GM19240 (cell line): ENCODE results near the gene LOXHD1.

ENCODE experiments used
- DNase-seq: peaks from one replicate; pipeline ENCODE4 v3.0.0; 2011; ENCODE audit warnings: low spot score; ENCODE audit not compliant: insufficient read length

LOXHD1 gene, protein sequence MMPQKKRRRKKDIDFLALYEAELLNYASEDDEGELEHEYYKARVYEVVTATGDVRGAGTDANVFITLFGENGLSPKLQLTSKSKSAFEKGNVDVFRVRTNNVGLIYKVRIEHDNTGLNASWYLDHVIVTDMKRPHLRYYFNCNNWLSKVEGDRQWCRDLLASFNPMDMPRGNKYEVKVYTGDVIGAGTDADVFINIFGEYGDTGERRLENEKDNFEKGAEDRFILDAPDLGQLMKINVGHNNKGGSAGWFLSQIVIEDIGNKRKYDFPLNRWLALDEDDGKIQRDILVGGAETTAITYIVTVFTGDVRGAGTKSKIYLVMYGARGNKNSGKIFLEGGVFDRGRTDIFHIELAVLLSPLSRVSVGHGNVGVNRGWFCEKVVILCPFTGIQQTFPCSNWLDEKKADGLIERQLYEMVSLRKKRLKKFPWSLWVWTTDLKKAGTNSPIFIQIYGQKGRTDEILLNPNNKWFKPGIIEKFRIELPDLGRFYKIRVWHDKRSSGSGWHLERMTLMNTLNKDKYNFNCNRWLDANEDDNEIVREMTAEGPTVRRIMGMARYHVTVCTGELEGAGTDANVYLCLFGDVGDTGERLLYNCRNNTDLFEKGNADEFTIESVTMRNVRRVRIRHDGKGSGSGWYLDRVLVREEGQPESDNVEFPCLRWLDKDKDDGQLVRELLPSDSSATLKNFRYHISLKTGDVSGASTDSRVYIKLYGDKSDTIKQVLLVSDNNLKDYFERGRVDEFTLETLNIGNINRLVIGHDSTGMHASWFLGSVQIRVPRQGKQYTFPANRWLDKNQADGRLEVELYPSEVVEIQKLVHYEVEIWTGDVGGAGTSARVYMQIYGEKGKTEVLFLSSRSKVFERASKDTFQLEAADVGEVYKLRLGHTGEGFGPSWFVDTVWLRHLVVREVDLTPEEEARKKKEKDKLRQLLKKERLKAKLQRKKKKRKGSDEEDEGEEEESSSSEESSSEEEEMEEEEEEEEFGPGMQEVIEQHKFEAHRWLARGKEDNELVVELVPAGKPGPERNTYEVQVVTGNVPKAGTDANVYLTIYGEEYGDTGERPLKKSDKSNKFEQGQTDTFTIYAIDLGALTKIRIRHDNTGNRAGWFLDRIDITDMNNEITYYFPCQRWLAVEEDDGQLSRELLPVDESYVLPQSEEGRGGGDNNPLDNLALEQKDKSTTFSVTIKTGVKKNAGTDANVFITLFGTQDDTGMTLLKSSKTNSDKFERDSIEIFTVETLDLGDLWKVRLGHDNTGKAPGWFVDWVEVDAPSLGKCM (N-terminal part only)

DNA sequence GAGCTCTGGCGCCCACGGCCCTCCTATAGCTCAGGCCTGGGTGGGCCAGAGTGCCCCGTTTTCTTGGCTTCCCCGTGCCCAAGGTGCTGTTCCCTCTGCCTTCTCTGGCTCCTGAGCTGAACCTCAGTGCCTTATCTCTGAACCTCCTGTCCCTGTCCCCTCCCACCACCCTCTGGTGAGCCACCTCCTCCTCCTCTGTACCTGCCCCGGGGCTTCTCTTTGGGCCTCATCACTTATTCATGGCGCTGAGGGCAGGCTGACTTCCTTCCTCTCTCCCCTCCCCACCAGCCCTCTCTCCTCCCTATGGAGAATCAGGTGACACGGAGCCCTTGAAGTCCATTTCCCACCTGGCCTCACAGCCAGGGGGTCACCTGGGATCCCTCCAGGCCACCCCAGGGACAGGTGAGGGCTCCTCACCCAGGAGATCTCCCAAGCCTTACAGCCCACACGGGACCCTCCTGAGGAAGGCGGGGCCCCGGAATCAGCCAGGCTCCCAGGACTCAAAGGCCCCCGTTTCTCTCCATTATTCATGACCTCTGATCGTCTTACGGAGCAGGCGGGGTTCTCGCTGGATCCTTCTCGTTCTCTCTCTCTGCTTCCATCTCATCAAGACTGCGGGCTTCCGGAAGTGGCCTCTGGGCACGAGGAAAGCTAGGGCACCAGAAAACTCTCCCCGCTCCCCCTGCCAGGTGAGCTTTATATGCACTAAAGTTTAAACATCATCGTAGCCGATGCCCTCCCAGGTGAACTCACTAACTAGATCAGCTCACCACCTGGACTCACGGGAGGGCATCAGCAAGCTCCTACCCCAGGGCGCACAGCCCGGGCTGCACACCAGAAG is at the start of gene LOXHD1:
Gene LOXHD1 (minus strand): TSS at position 106 of the 841 bp plus-strand sequence. CDS start 187 bp downstream, outside the sequence.
- DNase-seq, result no peak

DNA sequence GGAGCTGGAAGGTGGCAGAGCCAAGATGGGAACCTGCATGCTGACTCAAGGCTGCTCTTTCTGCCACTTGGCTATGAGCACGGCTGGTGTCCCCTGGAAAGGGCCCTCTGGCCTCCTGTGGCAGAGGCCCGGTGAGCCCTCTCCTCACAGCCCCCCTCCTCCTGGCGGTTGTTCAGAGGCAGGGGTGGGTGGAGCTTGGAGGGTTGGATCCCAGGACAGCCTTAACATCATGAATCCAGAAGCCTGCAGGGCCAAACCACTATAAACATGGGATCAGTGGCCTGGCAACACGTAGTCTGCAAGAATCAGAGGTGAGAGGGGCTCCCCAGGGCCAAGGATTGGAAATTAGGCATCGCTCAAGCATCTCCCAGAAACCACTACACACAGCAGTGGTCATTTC is 48.5 kb upstream of the LOXHD1 start:
- no peak for DNase-seq

DNA sequence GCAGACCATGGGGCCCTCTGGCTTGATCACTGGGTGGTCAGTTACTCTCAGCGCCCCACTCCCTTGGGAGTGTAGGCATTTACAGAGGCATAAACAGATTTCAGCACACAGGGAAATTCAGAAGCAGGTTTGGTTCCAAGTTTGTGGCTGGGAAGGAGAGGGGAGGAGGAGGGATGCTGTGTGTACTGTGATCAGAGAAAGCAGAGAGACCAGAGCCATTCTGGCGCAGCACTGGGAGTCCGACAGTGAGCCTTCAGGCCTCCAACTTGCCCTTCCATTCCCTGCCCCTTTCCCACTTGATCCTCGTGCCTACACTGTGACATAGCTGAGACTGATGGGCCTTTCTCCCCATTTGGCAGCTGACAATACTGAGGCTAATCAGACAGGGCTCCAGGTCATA is 47.8 kb upstream of the LOXHD1 start:
- no peak for DNase-seq

DNA sequence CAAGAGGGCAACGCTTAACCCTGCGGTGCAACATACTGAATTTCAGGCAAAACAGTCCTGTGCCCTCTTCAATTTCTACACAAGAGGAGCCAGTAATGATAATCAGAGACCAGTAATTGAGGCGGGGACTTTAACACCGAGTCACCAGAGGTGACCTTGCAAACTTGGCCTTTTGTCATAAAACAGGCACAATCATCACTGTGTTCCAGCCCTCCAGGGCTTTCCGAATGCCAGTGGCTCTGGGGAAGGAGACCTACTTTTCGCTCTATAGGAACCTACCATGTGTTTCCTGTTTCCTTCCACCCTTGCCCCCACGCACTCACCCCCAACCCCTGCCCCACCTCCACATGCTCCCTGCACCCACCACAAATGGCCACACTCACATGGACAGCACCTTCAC is 47.2 kb upstream of the LOXHD1 start:
- DNase-seq, result no peak

DNA sequence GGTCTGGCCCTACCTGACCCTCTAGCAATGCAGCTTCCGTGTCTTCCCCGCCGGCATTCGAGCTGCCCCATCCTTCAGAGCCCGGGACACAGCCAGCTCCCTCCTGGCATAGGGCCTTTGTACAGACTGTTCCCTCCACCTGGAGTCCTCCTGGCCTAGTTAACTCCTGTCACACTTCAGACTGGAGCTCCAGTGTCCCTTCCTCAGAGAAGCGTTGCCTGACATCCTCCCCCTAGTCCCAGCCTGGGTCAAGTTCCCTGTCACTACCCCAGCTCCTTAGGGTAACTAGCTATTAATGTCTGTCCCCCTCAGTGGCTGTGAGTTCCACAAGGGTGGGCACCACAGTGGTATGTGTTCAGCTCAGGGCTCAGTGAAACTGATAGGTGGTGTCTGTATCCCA is 45.5 kb upstream of the LOXHD1 start:
- no peak for DNase-seq

DNA sequence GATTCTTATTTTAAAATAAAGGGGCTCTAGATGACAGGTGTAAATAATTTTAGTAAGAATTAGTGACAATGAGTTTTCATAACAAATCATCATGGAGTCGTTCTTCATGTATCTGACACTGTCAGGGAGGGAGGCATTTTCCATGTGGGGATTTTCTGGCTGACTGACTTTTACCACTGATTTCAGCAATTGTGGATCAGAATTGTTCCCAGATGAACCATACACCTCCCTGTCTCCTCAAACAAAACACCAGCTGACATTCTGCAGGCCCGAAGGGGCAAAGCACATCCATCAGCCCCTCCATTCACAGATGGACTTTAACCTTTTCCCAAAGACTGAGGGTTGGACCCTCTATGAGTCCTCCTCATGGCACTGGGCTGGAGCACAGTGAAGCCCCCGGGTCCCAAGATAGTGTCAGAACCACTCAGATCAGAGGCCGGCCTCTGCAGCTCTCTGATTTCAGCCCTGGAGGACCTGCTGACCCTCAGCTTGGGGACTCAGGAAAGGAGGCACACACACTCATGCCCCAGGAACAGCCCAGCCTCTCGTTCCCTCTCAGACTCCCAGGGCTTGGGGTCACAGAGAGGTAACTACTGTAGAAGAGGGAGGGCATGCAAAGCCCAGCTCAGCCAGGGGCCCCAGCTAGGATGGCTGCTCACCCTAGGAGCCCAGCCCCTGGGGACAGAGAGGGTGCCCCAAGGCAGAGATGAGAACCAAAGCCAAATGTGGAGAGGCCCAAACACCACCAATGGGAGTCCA is 43.2 kb upstream of the LOXHD1 start:
- DNase-seq, result no peak

DNA sequence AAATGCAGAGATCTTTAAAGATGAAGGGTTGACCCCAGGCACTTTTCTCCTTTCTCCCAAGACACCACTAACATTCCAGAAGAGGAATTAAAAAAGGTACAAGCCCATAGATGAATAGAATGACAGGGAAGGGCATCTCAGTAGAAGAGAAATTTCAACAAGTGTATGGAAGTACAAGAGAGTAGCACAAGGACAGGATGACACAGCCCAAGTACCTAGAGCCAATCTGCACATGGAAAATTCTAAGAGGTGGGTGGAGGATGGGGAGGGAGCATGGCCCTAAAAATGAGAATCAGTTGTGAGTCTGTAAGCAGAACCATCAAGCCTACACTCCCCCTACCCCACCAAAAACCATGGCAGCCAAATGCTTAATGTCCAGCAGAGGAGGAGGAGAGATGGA is 39.7 kb upstream of the LOXHD1 start:
- no peak for DNase-seq

DNA sequence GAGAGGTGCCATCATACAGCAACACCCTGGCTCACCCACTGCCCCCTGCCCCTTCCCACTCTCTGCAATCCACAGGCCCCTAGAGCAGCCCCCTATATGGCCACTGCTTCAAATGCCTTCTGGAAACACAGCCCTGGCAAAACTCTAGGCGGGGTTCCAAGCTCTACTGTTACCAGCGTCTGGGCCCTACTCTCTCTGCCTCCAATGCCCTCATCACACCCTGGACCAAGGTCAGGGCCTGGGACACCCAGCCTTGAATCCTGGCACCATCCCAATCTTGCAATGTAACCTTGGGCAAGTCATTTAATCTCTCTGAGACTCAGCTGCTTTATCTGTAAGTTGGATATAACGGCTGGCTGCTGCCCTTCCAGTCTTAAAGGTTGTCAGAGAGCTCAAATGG is 39.2 kb upstream of the LOXHD1 start:
- DNase-seq, result no peak

DNA sequence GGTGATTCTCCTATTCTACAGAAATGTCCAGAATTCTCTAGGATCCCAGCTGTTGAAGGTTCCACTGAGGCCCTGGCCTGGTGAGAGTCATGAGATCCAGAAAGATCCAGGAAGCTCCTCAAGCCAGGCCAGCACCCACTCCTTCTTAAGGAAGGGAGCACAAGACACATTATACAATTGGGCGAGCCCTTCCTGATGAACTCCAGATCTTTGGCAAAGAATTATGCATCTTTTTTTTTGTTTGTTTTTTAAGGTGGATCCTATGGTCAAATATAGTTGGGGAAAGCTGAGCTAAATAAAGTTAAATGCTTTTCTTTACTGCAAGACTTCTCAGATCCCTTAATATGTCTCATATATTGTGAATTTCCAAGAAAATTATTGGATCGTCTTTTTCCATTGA is 37.0 kb upstream of the LOXHD1 start:
- DNase-seq, result no peak

DNA sequence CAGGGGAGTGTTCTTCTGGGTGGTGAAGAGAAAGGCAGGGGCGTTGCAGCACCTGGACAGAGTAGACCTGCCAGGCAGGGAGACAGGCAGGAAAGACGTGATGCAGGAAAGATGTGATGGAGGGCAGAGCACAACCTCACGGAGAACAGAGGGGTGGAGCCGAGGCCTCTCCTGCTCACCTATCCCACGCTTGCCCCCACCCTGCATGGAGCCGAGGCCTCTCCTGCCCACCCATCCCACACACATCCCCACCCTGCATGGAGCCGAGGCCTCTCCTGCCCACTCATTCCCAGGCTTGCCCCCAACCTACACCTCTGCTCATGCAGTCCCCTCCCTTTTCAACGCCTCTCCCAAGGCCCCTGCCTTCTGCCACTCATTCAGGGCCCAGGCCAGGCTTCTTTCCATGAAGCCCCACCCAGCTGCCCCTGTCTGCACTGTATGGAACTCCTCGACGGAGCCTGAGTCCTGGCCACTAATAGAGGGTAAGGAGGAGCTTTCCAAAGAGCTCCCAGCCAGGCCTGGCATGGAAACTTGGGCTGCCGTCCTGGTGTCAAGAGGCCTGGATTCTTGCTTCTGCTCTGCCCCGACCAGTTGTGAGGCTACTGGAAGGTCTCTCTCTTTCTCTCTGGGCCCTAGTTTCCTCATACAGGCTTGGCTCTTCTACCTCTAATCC is 32.0 kb upstream of the LOXHD1 start:
- no peak for DNase-seq

DNA sequence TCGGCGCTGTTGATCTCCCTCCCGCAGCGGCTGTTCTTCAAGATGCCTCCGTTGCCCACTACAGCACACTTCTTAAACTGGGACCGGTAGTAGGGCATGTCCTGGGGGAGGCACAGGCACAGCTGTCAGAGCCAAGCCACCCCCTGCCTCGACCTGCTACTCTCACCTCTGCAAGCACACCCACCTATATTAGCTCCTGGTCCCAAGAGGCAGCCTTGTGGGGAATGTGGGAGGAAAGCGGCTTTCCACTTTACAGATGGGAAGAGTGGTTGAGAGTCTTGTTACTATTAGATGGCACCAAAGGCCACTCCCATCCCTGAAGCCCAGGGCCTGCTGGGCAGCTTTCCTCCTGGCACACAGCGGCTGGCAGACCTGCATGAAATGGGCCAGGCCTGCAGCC is 29.2 kb upstream of the LOXHD1 start:
- DNase-seq, result no peak

DNA sequence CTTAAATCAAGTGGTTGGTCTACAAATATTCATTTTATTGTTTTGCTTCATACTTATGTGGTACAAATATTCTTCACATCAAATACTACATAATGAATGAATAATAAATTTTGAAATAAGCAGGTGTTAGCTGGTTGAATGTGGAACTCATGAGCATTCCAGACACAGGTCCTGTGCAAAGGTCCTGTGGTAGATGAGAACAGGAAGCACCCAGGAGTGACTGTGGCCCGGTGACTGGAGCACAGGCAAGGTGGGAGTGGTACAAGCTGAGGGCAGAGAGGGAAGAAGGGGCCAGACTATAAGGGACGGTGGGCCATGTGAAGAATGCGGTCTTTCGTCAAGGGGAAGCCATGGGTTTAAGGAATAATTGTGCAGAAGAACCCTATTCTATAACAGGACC is 26.2 kb upstream of the LOXHD1 start:
- DNase-seq, result no peak

DNA sequence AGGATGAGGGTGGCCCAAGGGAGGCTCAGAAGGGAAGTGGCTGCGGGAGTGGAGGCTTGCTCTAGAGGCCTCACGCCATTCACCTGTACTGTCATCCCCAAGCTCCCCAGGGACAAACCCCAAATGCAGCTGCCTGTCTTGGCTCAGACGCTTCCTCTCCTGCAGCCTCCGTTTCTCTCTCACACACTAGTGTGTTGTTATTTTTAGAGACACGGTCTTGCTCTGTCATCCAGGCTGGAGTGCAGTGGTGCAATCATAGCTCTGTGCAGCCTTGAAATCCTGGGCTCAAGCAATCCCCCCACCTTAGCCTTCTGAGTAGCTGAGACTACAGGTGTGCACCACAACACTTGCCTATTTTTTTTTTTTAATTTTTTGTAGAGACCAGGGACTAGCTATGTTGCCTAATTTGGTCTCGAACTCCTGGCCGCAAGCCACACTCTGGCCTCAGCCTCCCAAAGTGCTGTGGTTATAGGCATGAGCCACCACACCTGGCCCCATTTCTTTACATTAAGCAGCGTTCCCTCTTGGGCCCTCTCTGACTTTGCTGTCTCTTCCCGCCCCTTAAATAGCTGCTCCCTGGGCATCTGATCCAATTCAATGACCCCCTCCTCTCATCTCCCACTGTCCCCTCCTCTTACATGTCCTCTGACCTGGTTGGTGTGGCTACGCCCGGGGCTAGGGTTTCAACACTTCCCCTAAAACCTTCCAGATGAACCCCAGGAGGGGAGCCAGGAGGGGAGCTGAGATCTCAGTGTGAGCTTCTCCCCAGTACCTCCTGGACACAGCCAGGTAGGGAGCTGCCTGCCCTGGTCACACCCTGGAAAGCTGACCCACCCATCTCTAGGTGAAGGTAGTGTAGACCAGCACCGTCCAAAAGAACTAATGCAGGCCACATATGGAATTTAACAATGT is 24.0 kb upstream of the LOXHD1 start:
- no peak for DNase-seq

DNA sequence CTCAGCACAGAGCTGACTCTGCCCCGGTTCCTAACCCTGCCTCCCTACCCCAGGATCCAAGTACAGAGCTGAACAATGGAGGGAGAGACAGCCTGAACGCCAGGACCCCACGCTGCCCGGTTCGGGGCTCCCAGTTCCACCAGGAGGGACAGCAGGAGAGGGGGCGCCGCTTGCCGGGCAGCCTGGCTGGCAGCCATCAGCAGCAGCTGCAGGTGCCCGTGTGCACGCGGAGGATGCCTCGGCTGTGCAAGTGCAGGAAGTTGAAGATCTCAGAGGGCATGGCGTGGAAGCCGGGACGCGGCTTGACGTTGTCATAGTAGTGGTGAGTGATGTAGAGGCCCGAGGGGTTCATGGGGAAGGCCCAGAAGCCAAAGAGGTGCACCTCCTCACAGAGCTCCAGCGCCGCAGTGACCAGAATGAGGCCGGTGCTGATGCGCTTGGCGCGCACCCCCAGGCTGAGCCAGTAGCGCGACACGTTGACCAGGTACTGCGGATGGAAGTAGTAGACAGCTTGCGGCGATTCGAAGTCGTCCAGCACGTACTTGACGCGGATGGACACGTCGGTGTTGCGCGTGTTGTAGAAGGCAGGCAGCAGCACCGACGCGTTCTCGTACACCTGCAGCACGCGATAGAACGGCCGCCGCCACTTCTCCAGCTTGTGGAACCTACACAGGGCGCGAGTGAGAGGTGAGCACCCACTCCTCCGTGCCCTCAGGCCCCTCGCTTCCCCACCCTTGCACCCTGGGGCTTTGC is 23.0 kb upstream of the LOXHD1 start:
- no peak for DNase-seq

DNA sequence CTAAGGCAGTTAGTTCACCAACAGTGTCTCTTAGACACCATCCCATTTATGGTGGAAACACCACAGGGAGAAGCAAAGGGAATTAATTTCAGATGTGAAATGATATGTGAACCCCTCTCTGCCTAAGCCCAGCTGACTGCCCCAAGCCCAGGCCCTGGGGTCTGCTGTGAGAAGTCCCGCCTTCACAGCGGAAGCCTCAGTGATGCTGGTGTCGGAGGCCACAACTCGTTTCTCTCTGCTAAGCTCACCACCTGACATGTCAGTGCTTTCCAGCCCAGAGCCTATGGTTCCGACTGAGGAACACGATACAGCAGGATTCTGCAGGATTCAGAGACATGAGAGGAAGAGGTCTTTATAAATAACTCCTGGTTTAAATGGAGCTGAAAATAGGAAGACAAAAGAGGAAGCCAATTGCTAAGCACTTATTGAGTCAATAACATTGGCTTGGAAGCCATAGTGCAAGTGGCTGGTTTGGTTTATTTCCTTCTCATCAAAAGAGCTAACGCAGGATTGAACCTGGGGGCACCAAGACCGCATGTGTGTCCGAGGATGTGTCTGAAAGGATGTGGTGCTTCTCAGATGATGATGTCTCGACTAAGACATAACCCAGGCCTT is 21.9 kb upstream of the LOXHD1 start:
- DNase-seq, result no peak

DNA sequence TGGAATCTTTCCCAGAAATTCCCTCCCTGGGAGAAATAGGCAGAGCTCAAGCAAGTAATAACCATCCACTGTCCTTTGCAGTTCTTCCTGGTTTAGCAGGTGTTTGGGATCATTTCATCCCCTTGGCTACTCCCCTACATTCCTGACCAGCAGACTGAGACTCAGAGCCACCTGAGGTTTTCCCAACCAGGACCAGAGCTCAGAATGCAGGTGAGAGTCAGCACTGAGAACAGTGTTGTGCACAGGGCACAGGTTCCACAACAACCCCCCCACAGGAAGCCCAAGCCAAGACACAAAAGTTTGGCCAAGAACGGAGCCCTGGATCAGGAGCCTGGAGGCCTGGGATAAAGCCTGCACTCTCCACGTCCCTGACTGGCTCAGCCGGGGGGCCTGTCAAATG is 21.0 kb upstream of the LOXHD1 start:
- no peak for DNase-seq

DNA sequence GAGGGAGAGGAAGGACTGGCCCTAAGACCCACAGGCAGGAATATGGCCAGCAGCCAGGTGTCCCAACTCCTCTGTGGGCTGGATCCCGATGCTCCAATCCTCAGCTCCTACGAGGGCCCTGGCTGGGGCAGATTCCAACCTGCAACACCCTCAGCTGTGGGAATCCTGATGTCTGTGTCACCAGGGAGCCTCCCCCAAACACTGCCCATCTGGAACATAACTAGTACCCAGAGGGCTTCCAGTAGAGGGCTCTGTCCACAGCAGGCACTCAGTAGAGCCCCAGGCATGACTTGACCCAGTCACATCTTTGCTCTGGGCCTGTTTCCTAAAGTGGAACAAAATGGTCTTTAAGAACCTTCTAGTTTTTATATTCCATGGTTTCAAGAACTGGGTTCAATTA is 20.6 kb upstream of the LOXHD1 start:
- DNase-seq, result no peak
